ENCODE measurements around the gene SLC13A1.
"Not testable (repeated sequence)": the region's sequence is repeated elsewhere in the genome, so short reads cannot be mapped to it uniquely, and the experiment has no call there.

SLC13A1 gene

GRCh38 chr7:123126171-123126570, 73.6 kb downstream of the SLC13A1 start:
- no peak for DNase-seq (ENCODE audit: low spot score)

GRCh38 chr7:123125231-123125630, 74.5 kb downstream of the SLC13A1 start:
- DNase-seq (ENCODE audit: low spot score) = no peak

GRCh38 chr7:123122916-123123315, 76.9 kb downstream of the SLC13A1 start:
- no peak for DNase-seq (ENCODE audit: low spot score)

GRCh38 chr7:123120286-123120685, 79.5 kb downstream of the SLC13A1 start:
- DNase-seq (ENCODE audit: low spot score) = no peak

GRCh38 chr7:123115331-123115730, 84.4 kb downstream of the SLC13A1 start:
- no peak for DNase-seq (ENCODE audit: low spot score)

- DNase-seq (ENCODE audit: low spot score) = no peak
Measured at GRCh38 chr7:123114288-123114687, 85.5 kb downstream of the SLC13A1 start.

- peak; percentile 19 for DNase-seq (ENCODE audit: low spot score)
Measured at GRCh38 chr7:123112833-123113232, 86.9 kb downstream of the SLC13A1 start.

GRCh38 chr7:123099712-123100111, 100.1 kb downstream of the SLC13A1 start:
- DNase-seq (ENCODE audit: low spot score) = no peak

- no peak for DNase-seq (ENCODE audit: low spot score)
Measured at GRCh38 chr7:123096976-123097375, 102.8 kb downstream of the SLC13A1 start.

GRCh38 chr7:123096434-123096833, 103.3 kb downstream of the SLC13A1 start:
- DNase-seq (ENCODE audit: low spot score) = no peak

- DNase-seq (ENCODE audit: low spot score) = no peak
Measured at GRCh38 chr7:123090456-123090855, 109.3 kb downstream of the SLC13A1 start.

- not testable (repeated sequence) for DNase-seq (ENCODE audit: low spot score)
Measured at GRCh38 chr7:123086910-123087309, 112.9 kb downstream of the SLC13A1 start.

- DNase-seq (ENCODE audit: low spot score) = not testable (repeated sequence)
Measured at GRCh38 chr7:123084861-123085260, 114.9 kb downstream of the SLC13A1 start.

- no peak for DNase-seq (ENCODE audit: low spot score)
Measured at GRCh38 chr7:123079021-123079420, 120.7 kb downstream of the SLC13A1 start.

GRCh38 chr7:123075838-123076467, 123.8 kb downstream of the SLC13A1 start:
- no peak for DNase-seq (ENCODE audit: low spot score)

- no peak for DNase-seq (ENCODE audit: low spot score)
Measured at GRCh38 chr7:123070702-123071286, 129.0 kb downstream of the SLC13A1 start.

GRCh38 chr7:123067814-123068213, 132.0 kb downstream of the SLC13A1 start:
- no peak for DNase-seq (ENCODE audit: low spot score)

Data from putamen (tissue), 1 donor.